ENCODE measurements around the gene TTLL3.
"Not testable (repeated sequence)": the region's sequence is repeated elsewhere in the genome, so short reads cannot be mapped to it uniquely, and the experiment has no call there.

Gene TTLL3

DNA sequence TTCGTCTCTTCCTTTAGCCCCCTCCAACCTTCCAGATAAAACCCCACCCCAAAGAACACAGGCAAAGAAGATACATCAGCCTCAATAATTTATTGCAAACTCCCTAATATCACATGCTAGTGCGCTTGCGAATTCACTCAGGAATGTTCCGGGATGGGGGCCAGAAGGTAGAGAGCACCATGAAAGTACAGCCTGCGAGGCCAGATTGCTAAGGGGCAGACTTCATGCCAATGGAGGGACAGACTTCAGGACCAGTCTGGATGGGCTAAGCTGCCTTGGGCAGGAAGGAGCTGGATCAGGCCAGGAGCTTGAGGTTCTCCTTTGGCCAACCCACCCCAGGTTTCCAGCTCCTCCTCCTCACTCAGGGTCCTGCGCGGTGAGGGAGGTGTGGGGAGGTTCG is 56.6 kb downstream of the TTLL3 start:
- no peak for DNase-seq (ENCODE audit: low read depth)

DNA sequence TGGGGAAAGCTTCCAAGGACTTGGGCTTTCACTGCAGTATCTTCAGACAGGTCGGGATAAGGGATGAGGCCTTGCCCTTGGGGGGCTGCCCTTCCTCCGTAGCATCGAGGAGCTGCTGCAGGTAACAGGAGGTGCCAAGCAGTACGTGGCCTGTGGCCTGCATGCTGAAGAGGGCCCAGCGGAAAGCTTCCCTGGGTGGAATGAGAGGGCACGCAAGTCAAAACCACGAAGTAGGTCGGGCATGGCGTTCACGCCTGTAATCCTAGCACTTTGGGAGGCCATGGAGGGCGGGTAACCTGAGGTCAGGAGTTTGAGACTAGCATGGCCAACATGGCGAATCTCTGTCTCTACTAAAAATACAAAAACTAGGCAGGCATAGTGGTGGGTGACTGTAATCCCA is 57.0 kb downstream of the TTLL3 start:
- no peak for DNase-seq (ENCODE audit: low read depth)

DNA sequence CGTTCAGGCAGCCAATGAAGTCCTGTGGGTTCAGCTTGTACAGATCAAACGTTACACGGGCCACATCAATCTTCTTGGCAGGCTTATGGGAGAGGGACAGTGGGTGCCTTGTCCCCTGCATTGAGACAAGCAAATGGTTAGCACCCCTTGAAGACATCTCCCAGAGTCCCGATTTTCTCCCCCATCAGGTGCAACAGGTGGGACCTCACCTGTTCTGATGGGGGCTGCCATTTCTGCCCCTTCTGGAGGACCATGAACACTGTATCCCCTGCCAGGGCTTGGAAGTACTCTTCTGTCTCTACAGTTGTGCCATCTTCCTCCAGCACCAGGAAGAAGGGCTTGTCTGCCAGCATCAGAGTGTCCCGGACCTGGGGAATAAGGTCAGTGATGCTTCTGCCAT is 59.9 kb downstream of the TTLL3 start:
- no peak for DNase-seq (ENCODE audit: low read depth)

DNA sequence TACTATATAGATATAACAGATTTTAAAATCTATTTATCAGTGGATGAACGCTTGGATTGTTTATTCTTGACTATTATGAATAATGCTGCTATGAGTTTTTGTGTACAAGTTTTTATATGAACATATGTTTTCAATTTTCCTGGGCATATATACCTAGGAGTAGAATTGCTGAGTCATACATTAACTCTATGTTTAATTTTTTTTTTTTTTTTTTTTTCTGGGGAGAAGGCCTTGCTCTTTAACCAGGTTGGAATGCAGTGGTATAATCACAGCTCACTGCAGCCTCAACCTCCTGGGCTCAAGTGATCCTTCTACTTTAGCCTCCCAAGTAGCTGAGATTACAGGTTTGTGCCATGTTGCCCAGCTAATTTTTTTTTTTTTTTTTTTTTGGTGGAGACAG is 60.9 kb downstream of the TTLL3 start:
- no peak for DNase-seq (ENCODE audit: low read depth)

DNA sequence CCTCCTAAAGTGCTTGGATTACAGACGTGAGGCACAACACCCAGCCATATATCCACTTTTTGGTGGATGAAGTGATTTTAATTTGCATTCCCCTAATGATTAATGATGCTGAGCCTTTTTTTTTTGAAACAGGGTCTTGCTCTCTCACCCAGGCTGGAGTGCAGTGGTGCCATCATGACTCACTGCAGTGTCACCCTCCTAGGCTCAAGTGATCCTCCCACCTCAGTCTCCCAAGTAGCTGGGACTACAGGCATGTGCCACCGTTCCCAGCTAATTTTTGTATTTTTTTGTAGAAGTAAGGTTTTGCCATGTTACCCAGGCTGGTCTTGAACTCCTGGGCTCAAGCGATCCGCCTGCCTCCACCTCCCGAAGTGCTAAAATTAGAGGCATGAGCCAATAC is 62.0 kb downstream of the TTLL3 start:
- not testable (repeated sequence) for DNase-seq (ENCODE audit: low read depth)

DNA sequence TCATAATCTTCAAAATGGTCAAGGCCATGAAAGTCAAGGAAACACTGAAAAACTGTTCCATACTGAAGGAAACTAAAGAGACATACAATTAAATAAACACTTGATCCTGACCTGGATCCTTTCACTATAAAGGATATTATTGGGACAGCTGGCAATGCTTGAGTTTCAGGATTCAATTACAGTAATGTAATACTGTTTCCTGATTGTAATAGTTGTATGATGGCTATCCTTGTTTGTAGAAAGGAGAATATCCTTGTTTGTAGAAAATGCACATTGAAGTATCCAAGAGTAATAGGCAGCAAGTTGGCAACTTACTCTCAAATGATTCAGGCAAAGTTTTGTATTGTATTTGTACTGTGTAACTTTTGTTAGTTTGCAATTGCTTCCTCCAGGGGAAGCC is 65.4 kb downstream of the TTLL3 start:
- no peak for DNase-seq (ENCODE audit: low read depth)

DNA sequence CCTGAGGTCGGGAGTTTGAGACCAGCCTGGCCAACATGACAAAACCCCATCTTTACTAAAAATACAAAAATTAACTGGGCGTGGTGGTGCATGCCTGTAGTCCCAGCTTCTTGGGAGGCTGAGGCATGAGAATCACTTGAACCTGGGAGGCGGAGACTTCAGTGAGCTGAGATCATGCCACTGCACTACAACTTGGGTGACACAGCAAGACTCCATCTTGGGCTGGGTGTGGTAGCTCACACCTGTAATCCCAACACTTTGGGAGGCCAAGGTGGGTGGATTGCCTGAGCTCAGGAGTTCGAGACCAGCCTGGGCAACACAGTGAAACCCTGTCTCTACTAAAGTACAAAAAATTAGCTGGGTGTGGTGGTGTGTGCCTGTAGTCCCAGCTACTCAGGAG is 66.2 kb downstream of the TTLL3 start:
- not testable (repeated sequence) for DNase-seq (ENCODE audit: low read depth)

DNA sequence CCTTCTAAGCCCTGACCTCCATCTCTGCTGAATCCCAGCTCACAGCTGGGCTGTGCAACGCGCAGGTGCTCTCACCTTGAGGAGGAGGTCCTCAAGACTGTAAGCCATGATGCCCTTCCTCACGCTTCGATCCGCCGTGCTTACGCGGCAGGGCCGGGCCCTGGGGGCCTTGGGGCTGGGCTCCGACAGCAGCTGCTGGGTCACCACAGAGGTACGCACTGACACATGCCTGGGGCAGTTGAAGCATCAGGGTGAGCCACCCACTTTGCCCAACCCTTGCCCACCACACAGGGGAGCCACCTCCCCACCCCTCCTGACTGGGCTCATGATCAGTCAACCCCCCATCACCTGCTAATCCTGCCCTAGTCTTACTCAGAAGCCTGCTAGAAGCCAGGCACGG is 66.9 kb downstream of the TTLL3 start:
- no peak for DNase-seq (ENCODE audit: low read depth)

DNA sequence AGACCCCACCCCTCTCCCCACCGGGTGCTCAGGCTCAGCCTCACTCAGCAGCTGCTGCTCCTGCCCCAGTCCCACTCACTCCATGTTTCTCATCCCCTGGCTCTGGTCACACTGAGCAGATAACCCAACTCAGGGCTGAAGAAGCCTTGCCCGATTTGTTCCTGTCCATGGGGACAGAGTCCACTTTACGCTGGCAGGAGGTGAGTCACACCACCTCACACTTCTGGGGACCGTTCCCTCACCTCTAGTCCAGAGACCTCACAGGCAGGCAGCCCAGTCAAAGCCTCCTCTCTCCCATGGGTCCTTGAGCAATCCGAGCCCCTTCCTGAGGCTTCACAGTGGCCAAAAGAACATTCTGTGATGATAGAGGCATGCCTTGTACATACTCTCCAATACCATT is 68.6 kb downstream of the TTLL3 start:
- DNase-seq (ENCODE audit: low read depth): no peak

DNA sequence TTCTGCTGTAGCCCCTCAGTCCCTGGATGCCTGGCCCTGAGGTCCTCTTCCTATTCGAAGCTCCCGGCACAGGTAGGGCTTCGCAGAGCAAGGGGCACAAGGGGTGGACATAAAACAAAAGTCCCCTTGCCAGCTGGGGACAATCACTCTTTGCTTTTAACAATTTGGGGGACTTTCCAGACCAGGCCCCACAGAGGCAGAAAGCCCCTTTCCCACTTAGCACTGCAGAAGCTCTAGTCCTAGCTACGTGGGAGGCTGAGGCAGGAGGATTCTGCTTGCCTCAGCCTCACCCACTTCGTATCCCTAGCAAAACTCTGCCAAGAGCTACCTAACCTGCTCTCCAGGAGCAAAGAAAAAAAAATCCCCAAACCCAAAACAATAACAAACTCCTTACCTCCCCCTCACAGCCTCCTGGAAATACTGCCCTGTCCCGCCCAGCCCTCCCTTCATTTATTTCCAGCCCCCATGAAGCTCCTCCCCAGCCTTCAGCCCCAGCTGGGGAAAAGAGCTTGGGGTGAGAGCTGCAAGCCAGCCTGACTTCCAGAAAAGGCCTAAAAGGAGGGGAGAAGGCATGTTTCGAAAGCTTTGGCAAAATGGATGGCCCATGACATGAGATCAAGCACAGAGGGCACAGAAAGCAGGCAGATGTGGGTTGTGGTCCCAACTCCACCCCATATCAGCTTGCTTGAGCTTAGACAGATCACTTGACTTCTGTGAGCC is 69.9 kb downstream of the TTLL3 start, which contains the start of gene CIDEC:
CIDEC (minus strand) TSS at position 424 of the 720 bp plus-strand sequence. CDS start 1,767 bp downstream, outside the sequence.
- DNase-seq (ENCODE audit: low read depth): no peak

DNA sequence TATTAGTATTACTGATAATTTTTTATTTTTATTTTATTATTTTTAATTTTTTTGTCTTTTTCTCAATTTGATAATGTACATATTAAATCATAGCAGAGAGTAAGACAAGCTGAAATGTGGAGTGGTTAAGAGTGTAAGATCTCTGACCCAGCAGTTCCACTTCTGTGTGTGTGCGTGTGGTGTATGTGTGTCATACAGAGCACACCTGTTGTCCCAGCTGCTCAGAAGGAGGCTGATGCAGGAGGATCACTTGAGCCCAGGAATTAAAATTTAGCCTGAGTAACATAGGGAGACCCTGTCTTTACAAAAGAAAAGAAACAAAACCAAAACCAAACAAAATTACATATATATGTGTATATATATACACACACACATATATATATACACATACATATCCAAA is 71.4 kb downstream of the TTLL3 start:
- no peak for DNase-seq (ENCODE audit: low read depth)

DNA sequence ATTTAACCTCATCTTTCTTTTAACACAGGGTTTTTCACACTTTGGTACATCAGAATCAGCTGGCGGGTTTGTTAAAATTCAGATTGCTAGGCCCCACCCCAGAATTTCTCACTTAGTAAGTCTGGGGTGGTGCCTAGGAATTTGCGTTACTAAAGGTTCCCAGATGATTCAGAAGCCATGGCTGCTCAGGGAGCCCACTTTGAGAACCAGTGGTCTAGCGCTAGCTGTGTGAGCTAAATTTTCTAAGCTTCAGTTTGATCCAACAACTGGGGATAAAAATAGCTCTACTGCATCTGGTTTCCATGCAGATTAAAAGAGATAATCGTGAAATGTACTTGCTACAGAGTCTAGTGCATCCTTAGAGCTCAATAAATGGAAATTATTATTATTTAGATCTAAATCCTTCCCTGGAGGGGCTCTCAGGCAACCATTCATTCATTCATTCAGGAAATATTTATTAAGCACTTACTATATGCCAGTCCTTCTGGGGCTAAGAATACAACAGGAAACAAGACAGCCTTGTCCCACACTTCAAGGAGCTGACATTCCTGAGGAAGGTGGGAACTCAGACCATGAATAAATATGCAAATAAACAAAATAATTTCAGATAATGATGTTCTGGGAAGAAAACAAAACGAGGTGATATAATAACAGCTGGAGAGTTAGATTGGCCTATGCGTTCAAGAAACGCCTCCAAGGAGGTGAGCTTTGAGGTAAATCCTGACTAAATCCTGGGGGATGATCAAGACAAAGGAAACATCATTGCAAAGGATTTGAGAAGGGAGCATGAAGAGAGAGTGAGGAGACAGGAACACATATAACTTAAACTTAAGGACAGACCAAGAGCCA is 73.9 kb downstream of the TTLL3 start:
- DNase-seq (ENCODE audit: low read depth): no peak

DNA sequence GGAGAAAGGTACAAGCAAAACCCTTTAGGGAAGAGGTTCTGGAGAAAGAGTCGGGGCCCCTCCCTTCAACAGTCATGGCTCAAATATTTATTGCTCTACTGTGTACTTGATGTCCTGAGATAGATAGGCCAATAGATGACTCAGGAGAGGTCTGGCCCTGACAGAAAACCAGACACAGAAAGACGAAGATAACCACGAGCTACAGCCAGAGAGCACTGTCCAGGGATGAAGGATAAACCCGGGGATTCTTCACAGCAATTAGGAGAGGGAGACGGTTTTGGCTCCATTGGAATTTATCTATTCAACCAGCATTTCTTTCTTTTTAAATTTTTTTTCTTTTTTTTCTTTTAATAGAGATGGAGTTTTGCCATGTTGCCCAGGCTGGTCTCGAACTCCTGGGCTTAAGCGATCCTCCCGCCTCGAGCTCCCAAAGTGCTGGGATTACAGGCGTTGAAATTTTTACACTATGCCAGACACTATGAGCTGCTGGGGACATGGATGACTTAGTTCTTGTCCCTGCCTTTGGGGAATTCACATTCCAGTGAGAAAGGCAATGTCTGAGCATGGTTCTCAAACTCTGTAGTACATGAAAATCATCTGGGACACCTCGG is 74.6 kb downstream of the TTLL3 start:
- DNase-seq (ENCODE audit: low read depth): no peak
